Mesendoderm (in vitro differentiated cells): ENCODE measurements around the gene SELENOO.

Experiments
- DNase-seq: peaks from one replicate; pipeline ENCODE4 v3.0.0; 2013
- H2AK5ac ChIP-seq: 2 replicates; pipeline ENCODE4 v1.6.1; 2013; ENCODE audit warnings: low read length, inconsistent platforms
- H2BK120ac ChIP-seq: 2 replicates; pipeline ENCODE4 v1.6.1; 2013; ENCODE audit warnings: low read depth, mild to moderate bottlenecking, low read length, moderate library complexity, mixed read lengths
- H2BK15ac ChIP-seq: replicated peaks from 2 replicates; pipeline ENCODE4 v1.6.1; 2013; ENCODE audit warnings: low read depth, mild to moderate bottlenecking, moderate library complexity
- H2BK5ac ChIP-seq: 2 replicates; pipeline ENCODE4 v1.6.1; 2013; ENCODE audit warnings: low read length, inconsistent platforms
- H3K18ac ChIP-seq: 2 replicates; pipeline ENCODE4 v1.6.1; 2013; ENCODE audit warnings: mild to moderate bottlenecking, low read length, mixed read lengths
- H3K23ac ChIP-seq: one replicate; pipeline ENCODE4 v1.6.1; 2013; ENCODE audit warnings: low read length
- H3K27ac ChIP-seq: 2 replicates; pipeline ENCODE4 v1.5.1; 2013; ENCODE audit warnings: low read depth, mild to moderate bottlenecking, inconsistent platforms, low read length, moderate library complexity
- H3K27me3 ChIP-seq: 2 replicates; pipeline ENCODE4 v1.6.1; 2013; ENCODE audit warnings: low read length, control low read depth, mild to moderate bottlenecking, inconsistent platforms; ENCODE audit not compliant: insufficient read depth, poor library complexity
- H3K36me3 ChIP-seq: 2 replicates; pipeline ENCODE4 v1.6.1; 2013; ENCODE audit warnings: low read length, inconsistent platforms; ENCODE audit not compliant: control insufficient read depth, insufficient read depth
- H3K4ac ChIP-seq: one replicate; pipeline ENCODE4 v1.6.1; 2013; ENCODE audit warnings: low read depth, mild to moderate bottlenecking, low read length, moderate library complexity
- H3K4me1 ChIP-seq: 2 replicates; pipeline ENCODE4 v1.6.1; 2013; ENCODE audit warnings: low read depth, low read length, inconsistent platforms; ENCODE audit not compliant: control insufficient read depth
- H3K4me2 ChIP-seq: 2 replicates; pipeline ENCODE4 v1.6.1; 2013; ENCODE audit warnings: low read length
- H3K4me3 ChIP-seq: 2 replicates; pipeline ENCODE4 v1.5.1; 2013; ENCODE audit warnings: mild to moderate bottlenecking, low read length
- H3K56ac ChIP-seq: one replicate; pipeline ENCODE4 v1.6.1; 2013; ENCODE audit warnings: low read length
- H3K79me1 ChIP-seq: 2 replicates; pipeline ENCODE4 v1.6.1; 2013; ENCODE audit warnings: low read length, inconsistent platforms
- H3K79me2 ChIP-seq: 2 replicates; pipeline ENCODE4 v1.6.1; 2013; ENCODE audit warnings: mild to moderate bottlenecking, low read length; ENCODE audit not compliant: control insufficient read depth, insufficient read depth
- H3K9ac ChIP-seq: 2 replicates; pipeline ENCODE4 v1.6.1; 2013; ENCODE audit warnings: low read length, inconsistent platforms
- H4K5ac ChIP-seq: one replicate; pipeline ENCODE4 v1.6.1; 2013; ENCODE audit warnings: low read length
- H4K8ac ChIP-seq: one replicate; pipeline ENCODE4 v1.6.1; 2013; ENCODE audit warnings: low read depth, mild to moderate bottlenecking, control low read depth, low read length, moderate library complexity
- WGBS: extraction: QIAGEN DNeasy Blood & Tissue Kit; methylation state at CpG from one replicate; pipeline ENCODE4 v1.1.7; 2013; ENCODE audit warnings: low lambda C conversion rate, missing lambda C conversion rate; ENCODE audit not compliant: insufficient coverage; ENCODE audit errors: extremely low coverage; 5-methylcytosine and 5-hydroxymethylcytosine counted together

SELENOO gene

GRCh38 chr22:50225200-50225969, 24.6 kb downstream of the SELENOO start:
- Histone ChIP-seq H4K5ac (no peak overlapping the region), H3K27ac (no peak overlapping the region), H3K36me3 (no peaks in the 10 kb centered on the region), H3K79me1 (no peaks in the 10 kb centered on the region), H3K56ac (no peak overlapping the region), H2BK5ac (no peak overlapping the region), H2BK15ac (no peak overlapping the region), H3K18ac (no peak overlapping the region), H2AK5ac (no peak overlapping the region), H3K23ac (no peak overlapping the region), H3K9ac (no peak overlapping the region), H3K27me3 (no peaks in the 10 kb centered on the region), H3K79me2 (no peaks in the 10 kb centered on the region), H4K8ac (no peak overlapping the region), H3K4me3 (no peak overlapping the region), H3K4me1 (no peaks in the 10 kb centered on the region), H3K4me2 (no peak overlapping the region), H3K4ac (no peak overlapping the region), H2BK120ac (no peak overlapping the region)
- DNase-seq = no peak
- no CpG with 5 or more reads among the region's 24 CpGs for WGBS

DNA sequence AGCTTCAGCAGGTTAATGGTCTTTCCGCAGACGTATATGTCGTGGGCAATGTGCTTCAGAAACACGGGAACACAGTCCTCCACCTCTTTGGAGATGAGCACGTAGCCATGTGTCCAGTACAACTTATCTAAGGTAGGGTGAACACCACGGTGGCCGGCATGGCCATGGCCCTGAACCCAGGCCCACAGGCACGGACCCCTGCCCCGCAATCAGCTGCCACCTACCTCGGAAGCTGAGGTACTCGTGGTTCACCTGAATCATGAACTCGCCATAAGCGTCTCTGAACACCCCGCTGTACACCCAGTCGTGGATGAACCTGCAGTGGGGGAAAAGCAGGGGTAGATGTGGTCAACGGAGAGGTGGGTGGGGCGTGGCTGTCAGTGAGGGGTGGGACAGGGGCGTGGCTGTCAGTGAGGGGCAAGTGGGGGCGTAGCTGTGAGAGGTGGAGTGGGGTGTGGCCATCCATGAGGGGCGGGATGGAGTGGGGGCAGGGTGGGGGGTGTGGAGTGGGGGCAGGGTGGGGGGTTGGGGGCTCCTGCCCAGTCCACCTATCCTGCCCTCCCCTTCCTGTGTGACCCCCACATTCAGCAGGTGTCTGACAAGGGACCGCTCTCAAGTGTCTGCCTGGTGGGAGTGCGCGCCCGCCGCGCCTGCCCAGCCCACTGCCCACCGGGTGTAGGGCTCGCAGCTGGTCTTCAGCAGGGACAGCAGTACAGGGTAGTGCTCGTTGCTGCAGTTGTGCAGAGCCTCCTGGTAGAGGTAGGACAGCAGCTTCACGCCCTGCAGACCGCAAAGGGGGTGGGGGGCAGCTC, 25.5 kb downstream of the SELENOO start:
- no peak overlapping the region for H2AK5ac ChIP-seq
- H3K18ac ChIP-seq = no peak overlapping the region
- DNase-seq = no peak
- H2BK15ac ChIP-seq = no peak overlapping the region
- H3K4ac ChIP-seq = no peak overlapping the region
- H2BK120ac ChIP-seq = no peak overlapping the region
- H3K79me1 ChIP-seq = no peaks in the 10 kb centered on the region
- no peak overlapping the region for H4K5ac ChIP-seq
- no CpG with 5 or more reads among the region's 31 CpGs for WGBS
- no peaks in the 10 kb centered on the region for H3K4me1 ChIP-seq
- H2BK5ac ChIP-seq = no peak overlapping the region
- no peak overlapping the region for H4K8ac ChIP-seq
- no peak overlapping the region for H3K9ac ChIP-seq
- H3K4me3 ChIP-seq = no peak overlapping the region
- no peaks in the 10 kb centered on the region for H3K36me3 ChIP-seq
- no peak overlapping the region for H3K23ac ChIP-seq
- no peak overlapping the region for H3K27ac ChIP-seq
- H3K4me2 ChIP-seq = no peak overlapping the region
- H3K79me2 ChIP-seq = no peaks in the 10 kb centered on the region
- H3K27me3 ChIP-seq = no peaks in the 10 kb centered on the region
- no peak overlapping the region for H3K56ac ChIP-seq

DNA sequence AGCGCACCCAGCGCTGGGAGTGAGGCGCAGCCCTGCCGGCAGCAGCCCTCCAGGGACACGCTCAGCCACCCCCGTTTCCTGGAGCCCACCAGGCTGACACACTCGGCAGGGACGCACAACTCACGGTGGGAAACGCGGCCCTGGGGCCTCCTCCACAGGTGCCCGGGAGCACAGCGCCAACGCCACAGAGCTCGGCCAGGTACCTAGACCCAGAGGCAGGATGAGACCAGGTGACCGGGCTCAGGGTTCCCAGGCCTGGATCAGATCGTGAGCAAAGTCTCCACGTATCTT, 26.0 kb downstream of the SELENOO start:
- no CpG with 5 or more reads among the region's 18 CpGs for WGBS
- H3K4me3 ChIP-seq = no peak overlapping the region

GRCh38 chr22:50227579-50228215, 26.9 kb downstream of the SELENOO start:
- H2BK120ac ChIP-seq = no peak overlapping the region
- no peak overlapping the region for H4K5ac ChIP-seq
- H3K4ac ChIP-seq = no peak overlapping the region
- no peak overlapping the region for H3K23ac ChIP-seq
- WGBS = no CpG with 5 or more reads among the region's 25 CpGs
- no peak overlapping the region for H3K9ac ChIP-seq
- no peaks in the 10 kb centered on the region for H3K36me3 ChIP-seq
- no peak overlapping the region for H3K56ac ChIP-seq
- H3K4me1 ChIP-seq = no peaks in the 10 kb centered on the region
- no peak overlapping the region for H4K8ac ChIP-seq
- no peak overlapping the region for H3K18ac ChIP-seq
- H3K79me2 ChIP-seq = no peaks in the 10 kb centered on the region
- H3K4me3 ChIP-seq = no peak overlapping the region
- H2BK5ac ChIP-seq = no peak overlapping the region
- no peak overlapping the region for H3K4me2 ChIP-seq
- no peak overlapping the region for H3K27ac ChIP-seq
- no peak overlapping the region for H2BK15ac ChIP-seq
- H2AK5ac ChIP-seq = no peak overlapping the region
- H3K27me3 ChIP-seq = no peaks in the 10 kb centered on the region
- H3K79me1 ChIP-seq = no peaks in the 10 kb centered on the region
- DNase-seq = no peak

More for the DNA sequence above, 26.0 kb downstream of the SELENOO start:
- Histone ChIP-seq H2BK120ac (no peak overlapping the region), H2BK15ac (no peak overlapping the region), H3K79me1 (no peaks in the 10 kb centered on the region), H3K18ac (no peak overlapping the region), H3K4ac (no peak overlapping the region), H3K23ac (no peak overlapping the region), H3K9ac (no peak overlapping the region), H2AK5ac (no peak overlapping the region), H3K4me1 (no peaks in the 10 kb centered on the region), H3K27ac (no peak overlapping the region), H3K27me3 (no peaks in the 10 kb centered on the region), H3K36me3 (no peaks in the 10 kb centered on the region), H4K8ac (no peak overlapping the region), H2BK5ac (no peak overlapping the region), H3K79me2 (no peaks in the 10 kb centered on the region), H4K5ac (no peak overlapping the region), H3K4me2 (no peak overlapping the region), H3K56ac (no peak overlapping the region)
- DNase-seq = no peak

DNA sequence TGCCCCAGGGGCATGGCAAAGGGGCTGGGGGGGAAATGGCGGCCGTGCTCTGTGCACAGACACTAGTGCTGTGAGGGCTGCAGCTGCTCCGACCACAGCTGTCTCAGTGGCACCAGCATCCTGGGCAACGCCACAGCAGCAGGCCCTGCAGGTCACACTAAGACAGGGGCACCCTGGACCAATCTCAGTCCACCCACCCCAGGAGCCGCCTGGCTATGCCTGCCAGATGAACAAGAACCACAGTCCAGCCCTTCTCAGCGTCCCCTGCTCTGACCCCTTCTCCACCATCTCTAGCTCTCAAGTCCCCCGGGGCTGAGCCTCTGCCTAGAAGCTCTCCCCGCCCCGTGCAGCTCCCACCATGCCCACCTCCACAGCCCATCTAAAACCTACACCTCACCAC, 27.6 kb downstream of the SELENOO start:
- no peak overlapping the region for H3K23ac ChIP-seq
- no peak overlapping the region for H3K56ac ChIP-seq
- H3K27ac ChIP-seq = no peak overlapping the region
- no peak overlapping the region for H3K9ac ChIP-seq
- no peaks in the 10 kb centered on the region for H3K79me2 ChIP-seq
- no peaks in the 10 kb centered on the region for H3K79me1 ChIP-seq
- H3K4me1 ChIP-seq = no peaks in the 10 kb centered on the region
- no peak overlapping the region for H4K5ac ChIP-seq
- H3K18ac ChIP-seq = no peak overlapping the region
- H3K27me3 ChIP-seq = no peaks in the 10 kb centered on the region
- H3K4ac ChIP-seq = no peak overlapping the region
- DNase-seq = no peak
- no peak overlapping the region for H2BK120ac ChIP-seq
- H2AK5ac ChIP-seq = no peak overlapping the region
- H2BK15ac ChIP-seq = no peak overlapping the region
- no peak overlapping the region for H3K4me3 ChIP-seq
- H3K4me2 ChIP-seq = no peak overlapping the region
- no peaks in the 10 kb centered on the region for H3K36me3 ChIP-seq
- no peak overlapping the region for H4K8ac ChIP-seq
- no CpG with 5 or more reads among the region's 9 CpGs for WGBS
- no peak overlapping the region for H2BK5ac ChIP-seq
